K562 (cell line): Measurements from ENCODE around the gene AKR1D1. TPM values are rescaled to one million over a fixed set of nuclear protein-coding genes. Genes with fewer than 3 reads are reported as not detected.
A peak's percentile ranks its signal among the peaks of the same experiment; 100 is the strongest.

Experiments
- ATAC-seq: fragments of 200-7000 bp; cut with Tn5 transposase; 3 replicates; pipeline ENCODE4 v1.9.1; 2020; ENCODE audit warnings: moderate library complexity
- BruUV-seq: library from RNA; stranded (reverse); fragments of 400-500 nt; replicated peaks from 2 replicates; lab custom pipeline; 2021; lab: Mats Ljungman, UMichigan
- CTCF ChIA-PET: fragments of 300-600 bp; formaldehyde crosslinking; extraction: SDS; loops from one replicate; lab custom pipeline; 2021; ENCODE audit warnings: low intra/inter-chr PET ratio; lab: Yijun Ruan, JAX
- POLR2A ChIA-PET: fragments of 300-600, 350-650 bp; sonication (Branson Sonifier 250); formaldehyde crosslinking; extraction: SDS; loops from one replicate; lab custom pipeline; 2021; ENCODE audit warnings: antibody characterized with exemption, inconsistent platforms; lab: Yijun Ruan, JAX
- DNase-seq, 4 experiments: peaks; one replicate each; pipeline versions ENCODE4 v3.0.0 to v3.0.0-alpha.2; 2011 to 2018; ENCODE audit warnings: low spot score in 3 of 4, mixed read lengths in 3 of 4; ENCODE audit errors: extremely low read depth in 1 of 4
- FAIRE-seq: peaks from 2 replicates; lab custom pipeline; 2011; peaks lifted over from hg19 to GRCh38; lab: Jason Lieb, UNC
- H2AFZ ChIP-seq: 2 replicates; pipeline ENCODE4 v1.6.0; 2011; ENCODE audit warnings: low read depth, low read length, control low read depth, inconsistent platforms
- H3K27ac ChIP-seq: fragments of 200-600 bp; 3 replicates; pipeline ENCODE4 v1.8.0; 2011; ENCODE audit warnings: low read depth, mild to moderate bottlenecking, control low read depth, inconsistent platforms, low read length, moderate library complexity, mixed read lengths; ENCODE audit errors: extremely low read depth
- H3K27me3 ChIP-seq, 2 experiments: fragments of 300-600 bp in 1 of 2; 2 replicates in 1 of 2; 3 replicates in 1 of 2; pipeline versions ENCODE4 v1.6.0 to v1.8.0; 2011; ENCODE audit warnings: inconsistent platforms in 2 of 2, low read length in 2 of 2, mild to moderate bottlenecking in 1 of 2, mixed read lengths in 1 of 2, moderate library complexity in 1 of 2; ENCODE audit not compliant: control insufficient read depth in 2 of 2, insufficient read depth in 2 of 2
- H3K36me3 ChIP-seq: fragments of 300-600 bp; 3 replicates; pipeline ENCODE4 v1.8.0; 2011; ENCODE audit warnings: mild to moderate bottlenecking, low read length, inconsistent platforms; ENCODE audit not compliant: control insufficient read depth, insufficient read depth
- H3K4me1 ChIP-seq, 2 experiments: fragments of 200-600 bp in 1 of 2; replicated peaks in 1 of 2; 2 replicates in 1 of 2; 3 replicates in 1 of 2; pipeline versions ENCODE4 v1.5.1 to v1.8.0; 2011; ENCODE audit warnings: inconsistent platforms in 2 of 2, low read length in 2 of 2, mild to moderate bottlenecking in 1 of 2, mixed read lengths in 1 of 2, moderate library complexity in 1 of 2; ENCODE audit not compliant: control insufficient read depth in 2 of 2, insufficient read depth in 2 of 2
- H3K4me2 ChIP-seq: 2 replicates; pipeline ENCODE4 v1.6.1; 2011; ENCODE audit warnings: low read length, control low read depth, inconsistent platforms, mixed read lengths; ENCODE audit not compliant: insufficient read depth
- H3K4me3 ChIP-seq: fragments of 200-600 bp; sonication (generic), shearing (Covaris generic); 2 replicates; pipeline ENCODE4 v1.5.1; 2016; ENCODE audit warnings: control low read depth, inconsistent platforms
- H3K79me2 ChIP-seq: fragments of 200-600 bp; 3 replicates; pipeline ENCODE4 v1.8.0; 2011; ENCODE audit warnings: low read length, inconsistent platforms; ENCODE audit not compliant: control insufficient read depth, insufficient read depth
- H3K9ac ChIP-seq, 2 experiments: 2 replicates each; pipeline versions ENCODE4 v1.6.0 to v1.6.1; 2011; ENCODE audit warnings: low read depth in 2 of 2, low read length in 2 of 2, control low read depth in 1 of 2, inconsistent platforms in 1 of 2, mild to moderate bottlenecking in 1 of 2, mixed read lengths in 1 of 2; ENCODE audit not compliant: insufficient read depth in 1 of 2
- H3K9me1 ChIP-seq: one replicate; pipeline ENCODE4 v1.6.0; 2011; ENCODE audit warnings: inconsistent platforms, mild to moderate bottlenecking, low read length, moderate library complexity; ENCODE audit not compliant: control insufficient read depth, insufficient read depth
- H3K9me3 ChIP-seq: replicated peaks from 2 replicates; pipeline ENCODE4 v1.5.1; 2011; ENCODE audit warnings: low read depth, low read length, inconsistent platforms; ENCODE audit not compliant: control insufficient read depth, insufficient read depth
- H4K20me1 ChIP-seq: replicated peaks from 2 replicates; pipeline ENCODE4 v1.6.1; 2011; ENCODE audit warnings: low read length, inconsistent platforms, mixed read lengths; ENCODE audit not compliant: control insufficient read depth, insufficient read depth
- HNRNPL ChIP-seq: fragments of 200-400 bp; formaldehyde crosslinking; IDR thresholded peaks from 2 replicates; pipeline ENCODE4 v1.6.1; 2017; ENCODE audit warnings: low read depth, mild to moderate bottlenecking, low read length
- MYBL2 ChIP-seq, 2 experiments: fragments of 450-650 bp in 1 of 2; sonication (generic) in 1 of 2; formaldehyde crosslinking in 1 of 2; IDR thresholded peaks; 2 replicates each; pipeline versions ENCODE4 v1.6.1 to v1.8.1; 2017 to 2022; ENCODE audit warnings: borderline replicate concordance in 1 of 2, inconsistent platforms in 1 of 2, low read depth in 1 of 2, mild to moderate bottlenecking in 1 of 2, missing genetic modification reagents in 1 of 2, moderate library complexity in 1 of 2
- NEUROD1 ChIP-seq: fragments of 150-350 bp; IDR thresholded peaks from 2 replicates; pipeline ENCODE4 v1.6.1; 2014; ENCODE audit warnings: borderline replicate concordance, low read length, low read depth; ENCODE audit not compliant: partially characterized antibody
- XRCC5 ChIP-seq: fragments of 200-400 bp; formaldehyde crosslinking; IDR thresholded peaks from 2 replicates; pipeline ENCODE4 v1.6.1; 2017; ENCODE audit warnings: low read depth, mild to moderate bottlenecking, low read length
- YY1 ChIP-seq, 3 experiments: IDR thresholded peaks; 2 replicates each; pipeline ENCODE4 v1.6.1; 2011; ENCODE audit warnings: low read length in 2 of 3, mild to moderate bottlenecking in 2 of 3, moderate library complexity in 2 of 3, borderline replicate concordance in 1 of 3, control low read depth in 1 of 3, low read depth in 1 of 3; ENCODE audit not compliant: insufficient read depth in 3 of 3, insufficient replicate concordance in 2 of 3, control insufficient read depth in 1 of 3, insufficient read length in 1 of 3; ENCODE audit errors: extremely low read depth in 1 of 3
- ZKSCAN3 ChIP-seq: fragments of 250-450 bp; sonication (Bioruptor Pico); IDR thresholded peaks from 2 replicates; pipeline ENCODE4 v1.4.0; 2020
- WGBS: fragments of 100-300 bp; shearing (Covaris generic); methylation state at CpG from one replicate; pipeline ENCODE4 v1.1.6; 2016; ENCODE audit warnings: low coverage, mixed read lengths; ENCODE audit not compliant: insufficient coverage; ENCODE audit errors: missing lambda C conversion rate; 5-methylcytosine and 5-hydroxymethylcytosine counted together
- in situ Hi-C: fragments of 300-500 bp; cut with MboI; formaldehyde crosslinking; loops from 4 replicates; pipeline ENCODE4 v1.15.0; 2018; ENCODE audit warnings: inconsistent platforms, mixed read lengths
- intact Hi-C: fragments of 100-400 bp; cut with micrococcal nuclease; formaldehyde crosslinking; loops from 2 replicates; pipeline ENCODE4 v1.14.2; 2022
- polyA plus RNA-seq, 8 experiments: library from polyadenylated mRNA; depleted of rRNA in 4 of 8; stranded (reverse) in 5 of 8; unstranded in 3 of 8; fragments of >200 nt; fragmentation: Nextera tagmentation in 2 of 8; fragmentation: Illumina TruSeq in 1 of 8; extraction: Ambion mirVana in 2 of 8; extraction: Trizol in 1 of 8; gene quantifications; 2 replicates each; pipeline versions ENCODE4 v1.2.1 to v1.2.3, GENCODE V29; 2011 to 2014; ENCODE audit warnings: inconsistent platforms in 1 of 8, missing spikeins in 1 of 8
- total RNA-seq, 7 experiments: library from RNA; depleted of rRNA in 6 of 7; stranded (reverse); fragments of >200 nt in 6 of 7; fragmentation: Illumina TruSeq in 2 of 7; extraction: Trizol in 2 of 7; gene quantifications; 2 replicates each; pipeline versions ENCODE4 v1.2.1 to v1.2.3, GENCODE V29; 2011 to 2021; ENCODE audit warnings: low replicate concordance in 1 of 7
- TF ChIP-seq, protein P1 (sequence below), 2 experiments: fragments of 450-650 bp; formaldehyde crosslinking in 1 of 2; IDR thresholded peaks; 2 replicates each; pipeline versions ENCODE4 v1.4.0 to v1.6.1; 2014 to 2020; ENCODE audit warnings: mild to moderate bottlenecking in 2 of 2, borderline replicate concordance in 1 of 2, low read depth in 1 of 2
- TF ChIP-seq, protein P2 (sequence below): sonication (generic); formaldehyde crosslinking; IDR thresholded peaks from 2 replicates; pipeline ENCODE4 v1.8.0; 2022; ENCODE audit warnings: missing genetic modification reagents, mild to moderate bottlenecking, moderate library complexity, borderline replicate concordance

The AKR1D1 gene
- total and polyA plus RNA-seq, 9 of the 15 experiments (the other 6 are each of a cell fraction or from before 2014, with no cell fraction given) = not detected

DNA sequence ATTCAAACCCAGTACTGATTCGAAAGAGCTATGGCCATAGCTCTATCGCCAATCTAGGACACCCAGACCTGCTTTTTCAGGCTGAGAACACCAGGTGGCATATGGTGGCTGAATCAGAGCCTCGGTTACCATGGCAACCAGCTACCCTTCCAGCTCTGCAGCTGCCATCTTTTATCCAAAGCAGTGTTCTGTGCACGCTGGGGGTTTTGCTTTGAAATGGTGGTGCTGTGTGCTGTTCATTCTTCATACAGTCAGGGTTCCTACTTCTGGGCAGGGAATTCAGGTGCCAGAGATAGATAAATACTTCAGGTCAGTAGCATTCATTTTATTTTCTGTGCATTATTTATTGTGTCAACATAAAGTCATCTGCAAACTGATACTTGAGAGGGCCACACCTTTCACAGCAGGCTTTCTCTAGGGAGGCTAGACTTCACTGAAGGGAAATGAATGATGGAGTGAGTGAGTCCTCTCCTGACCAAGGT lies 85.4 kb downstream of the AKR1D1 start:
- H2AFZ ChIP-seq = 0 out of 2 replicates have a peak overlapping the region, but pooled peaks have one; percentile 9
- no peaks in the 10 kb centered on the region for H3K9me1 ChIP-seq
- BruUV-seq = no TSS peak
- no peak overlapping the region for H3K9ac ChIP-seq
- no peak overlapping the region for H3K4me2 ChIP-seq
- DNase-seq (peak; percentile 94 to 98 (median 96)), FAIRE-seq (peak; percentile 97), ATAC-seq (peak; percentile 100)
- no peaks in the 10 kb centered on the region for H3K4me1 ChIP-seq
- H3K9me3 ChIP-seq = peaks cover 11% of the 10 kb centered on the region
- intact Hi-C loops = loop anchor here (1.0 to 5.0 kb wide), 5 partner anchors 96 to 705 kb away; no protein-coding TSS in a partner anchor
- ChIA-PET CTCF (interaction anchor here (0.6 to 3.0 kb wide), 2 partner anchors 14 to 577 kb away, joined by 3 to 36 read pairs; no protein-coding TSS in a partner anchor), POLR2A (interaction anchor here (0.7 to 1.0 kb wide), 4 partner anchors 9 to 571 kb away, joined by 3 to 6 read pairs (median 4); no protein-coding TSS in a partner anchor)
- no peak overlapping the region for H3K27ac ChIP-seq
- no peaks in the 10 kb centered on the region for H4K20me1 ChIP-seq
- in situ Hi-C loops = no loop called here
- H3K4me3 ChIP-seq = no peak overlapping the region
- no peaks in the 10 kb centered on the region for H3K36me3 ChIP-seq
- WGBS = 1% methylated on average over 4 of the region's 4 CpGs
- no peaks in the 10 kb centered on the region for H3K27me3 ChIP-seq
- no peaks in the 10 kb centered on the region for H3K79me2 ChIP-seq
- TF ChIP-seq YY1 (IDR thresholded peaks at IDR 0.05; ENCODE audit: borderline replicate concordance in 1 of 3, control insufficient read depth in 1 of 3, extremely low read depth in 1 of 3, insufficient read depth in 3 of 3, insufficient read length in 1 of 3, insufficient replicate concordance in 2 of 3, low read depth in 1 of 3, low read length in 2 of 3) (peak; percentile 45 to 92 (median 85)), NEUROD1 (peak; percentile 46), XRCC5 (no peak), HNRNPL (no peak), ZKSCAN3 (no peak), MYBL2 (IDR thresholded peaks at IDR 0.05; ENCODE audit: low read depth) (no peak), MYBL2 (CRISPR knock-in tag; IDR thresholded peaks at IDR 0.05; ENCODE audit: borderline replicate concordance) (no peak)
- TF ChIP-seq, protein P1, sequence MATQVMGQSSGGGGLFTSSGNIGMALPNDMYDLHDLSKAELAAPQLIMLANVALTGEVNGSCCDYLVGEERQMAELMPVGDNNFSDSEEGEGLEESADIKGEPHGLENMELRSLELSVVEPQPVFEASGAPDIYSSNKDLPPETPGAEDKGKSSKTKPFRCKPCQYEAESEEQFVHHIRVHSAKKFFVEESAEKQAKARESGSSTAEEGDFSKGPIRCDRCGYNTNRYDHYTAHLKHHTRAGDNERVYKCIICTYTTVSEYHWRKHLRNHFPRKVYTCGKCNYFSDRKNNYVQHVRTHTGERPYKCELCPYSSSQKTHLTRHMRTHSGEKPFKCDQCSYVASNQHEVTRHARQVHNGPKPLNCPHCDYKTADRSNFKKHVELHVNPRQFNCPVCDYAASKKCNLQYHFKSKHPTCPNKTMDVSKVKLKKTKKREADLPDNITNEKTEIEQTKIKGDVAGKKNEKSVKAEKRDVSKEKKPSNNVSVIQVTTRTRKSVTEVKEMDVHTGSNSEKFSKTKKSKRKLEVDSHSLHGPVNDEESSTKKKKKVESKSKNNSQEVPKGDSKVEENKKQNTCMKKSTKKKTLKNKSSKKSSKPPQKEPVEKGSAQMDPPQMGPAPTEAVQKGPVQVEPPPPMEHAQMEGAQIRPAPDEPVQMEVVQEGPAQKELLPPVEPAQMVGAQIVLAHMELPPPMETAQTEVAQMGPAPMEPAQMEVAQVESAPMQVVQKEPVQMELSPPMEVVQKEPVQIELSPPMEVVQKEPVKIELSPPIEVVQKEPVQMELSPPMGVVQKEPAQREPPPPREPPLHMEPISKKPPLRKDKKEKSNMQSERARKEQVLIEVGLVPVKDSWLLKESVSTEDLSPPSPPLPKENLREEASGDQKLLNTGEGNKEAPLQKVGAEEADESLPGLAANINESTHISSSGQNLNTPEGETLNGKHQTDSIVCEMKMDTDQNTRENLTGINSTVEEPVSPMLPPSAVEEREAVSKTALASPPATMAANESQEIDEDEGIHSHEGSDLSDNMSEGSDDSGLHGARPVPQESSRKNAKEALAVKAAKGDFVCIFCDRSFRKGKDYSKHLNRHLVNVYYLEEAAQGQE (IDR thresholded peaks at IDR 0.05; ENCODE audit: borderline replicate concordance) = peak; percentile 93
- TF ChIP-seq, protein P1 (CRISPR knock-in tag; IDR thresholded peaks at IDR 0.05; ENCODE audit: low read depth) = no peak
- TF ChIP-seq, protein P2, sequence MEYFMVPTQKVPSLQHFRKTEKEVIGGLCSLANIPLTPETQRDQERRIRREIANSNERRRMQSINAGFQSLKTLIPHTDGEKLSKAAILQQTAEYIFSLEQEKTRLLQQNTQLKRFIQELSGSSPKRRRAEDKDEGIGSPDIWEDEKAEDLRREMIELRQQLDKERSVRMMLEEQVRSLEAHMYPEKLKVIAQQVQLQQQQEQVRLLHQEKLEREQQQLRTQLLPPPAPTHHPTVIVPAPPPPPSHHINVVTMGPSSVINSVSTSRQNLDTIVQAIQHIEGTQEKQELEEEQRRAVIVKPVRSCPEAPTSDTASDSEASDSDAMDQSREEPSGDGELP (CRISPR knock-in tag) = peak; percentile 47; the same call in 1 of the 2 replicates
